ENCODE measurements around the gene WDR6.
A peak's percentile ranks its signal among the peaks of the same experiment; 100 is the strongest.

Gene WDR6

DNA sequence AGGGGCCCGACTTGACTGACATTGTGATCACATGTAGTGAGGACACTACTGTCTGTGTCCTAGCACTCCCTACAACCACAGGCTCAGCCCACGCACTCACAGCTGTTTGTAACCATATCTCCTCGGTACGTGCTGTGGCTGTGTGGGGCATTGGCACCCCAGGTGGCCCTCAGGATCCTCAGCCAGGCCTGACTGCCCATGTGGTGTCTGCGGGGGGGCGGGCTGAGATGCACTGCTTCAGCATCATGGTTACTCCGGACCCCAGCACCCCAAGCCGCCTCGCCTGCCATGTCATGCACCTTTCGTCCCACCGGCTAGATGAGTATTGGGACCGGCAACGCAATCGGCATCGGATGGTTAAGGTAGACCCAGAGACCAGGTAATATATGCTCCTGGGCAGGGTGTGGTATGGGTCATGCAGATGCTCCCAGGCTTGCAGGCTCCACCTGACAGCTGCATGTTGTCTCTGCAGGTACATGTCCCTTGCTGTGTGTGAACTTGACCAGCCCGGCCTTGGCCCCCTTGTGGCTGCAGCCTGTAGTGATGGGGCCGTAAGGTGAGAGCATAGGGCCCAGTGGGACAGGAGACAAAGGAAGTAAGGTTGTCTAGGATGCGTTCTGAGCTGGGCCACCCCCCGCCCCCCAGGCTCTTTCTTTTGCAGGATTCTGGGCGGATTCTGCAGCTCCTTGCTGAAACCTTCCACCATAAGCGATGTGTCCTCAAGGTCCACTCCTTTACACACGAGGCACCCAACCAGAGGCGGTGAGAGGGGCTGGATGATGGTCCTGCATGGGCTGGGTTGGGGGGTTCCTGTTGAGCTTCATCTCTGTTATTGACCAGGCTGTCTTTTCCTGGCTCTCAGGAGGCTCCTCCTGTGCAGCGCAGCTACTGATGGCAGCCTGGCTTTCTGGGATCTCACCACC is 6.8 kb downstream of the WDR6 start:
- peak; percentile 49 for DNase-seq (ENCODE audit: low read depth)

DNA sequence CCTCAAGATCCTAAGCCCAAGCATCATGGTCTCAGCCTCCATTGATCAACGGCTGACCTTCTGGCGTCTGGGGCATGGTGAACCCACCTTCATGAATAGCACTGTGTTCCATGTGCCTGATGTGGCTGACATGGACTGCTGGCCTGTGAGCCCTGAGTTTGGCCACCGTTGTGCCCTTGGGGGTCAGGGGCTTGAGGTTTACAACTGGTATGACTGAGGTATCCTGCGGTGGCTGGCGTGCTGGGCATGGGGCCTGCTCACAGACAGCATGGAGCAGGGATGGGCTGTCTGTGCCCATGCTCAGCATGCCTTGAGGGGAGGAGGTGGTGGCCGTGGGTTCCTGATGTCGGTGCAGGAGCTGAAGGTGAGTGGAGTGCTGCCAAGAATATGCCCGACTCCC is 7.9 kb downstream of the WDR6 start:
- DNase-seq (ENCODE audit: low read depth) = no peak

DNA sequence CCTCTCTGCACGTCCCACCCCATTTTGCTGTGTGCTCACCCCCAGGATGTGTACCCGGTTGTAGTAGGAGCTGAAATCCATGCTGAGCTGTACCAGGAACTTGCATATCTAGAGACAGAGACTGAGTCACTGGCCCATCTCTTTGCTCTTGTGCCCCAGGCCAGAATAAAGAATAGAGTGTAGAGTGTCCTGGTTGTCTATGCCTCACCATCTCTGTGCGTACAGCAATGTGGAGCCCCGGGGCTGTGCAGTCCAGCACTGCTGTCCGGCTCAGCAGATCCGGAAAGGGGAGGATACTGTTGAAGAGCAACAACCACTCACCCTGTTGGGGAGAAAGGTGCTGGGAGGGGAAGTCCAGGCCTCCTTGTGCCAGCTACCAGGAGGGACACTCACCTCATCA is 8.6 kb downstream of the WDR6 start:
- DNase-seq (ENCODE audit: low read depth) = no peak

DNA sequence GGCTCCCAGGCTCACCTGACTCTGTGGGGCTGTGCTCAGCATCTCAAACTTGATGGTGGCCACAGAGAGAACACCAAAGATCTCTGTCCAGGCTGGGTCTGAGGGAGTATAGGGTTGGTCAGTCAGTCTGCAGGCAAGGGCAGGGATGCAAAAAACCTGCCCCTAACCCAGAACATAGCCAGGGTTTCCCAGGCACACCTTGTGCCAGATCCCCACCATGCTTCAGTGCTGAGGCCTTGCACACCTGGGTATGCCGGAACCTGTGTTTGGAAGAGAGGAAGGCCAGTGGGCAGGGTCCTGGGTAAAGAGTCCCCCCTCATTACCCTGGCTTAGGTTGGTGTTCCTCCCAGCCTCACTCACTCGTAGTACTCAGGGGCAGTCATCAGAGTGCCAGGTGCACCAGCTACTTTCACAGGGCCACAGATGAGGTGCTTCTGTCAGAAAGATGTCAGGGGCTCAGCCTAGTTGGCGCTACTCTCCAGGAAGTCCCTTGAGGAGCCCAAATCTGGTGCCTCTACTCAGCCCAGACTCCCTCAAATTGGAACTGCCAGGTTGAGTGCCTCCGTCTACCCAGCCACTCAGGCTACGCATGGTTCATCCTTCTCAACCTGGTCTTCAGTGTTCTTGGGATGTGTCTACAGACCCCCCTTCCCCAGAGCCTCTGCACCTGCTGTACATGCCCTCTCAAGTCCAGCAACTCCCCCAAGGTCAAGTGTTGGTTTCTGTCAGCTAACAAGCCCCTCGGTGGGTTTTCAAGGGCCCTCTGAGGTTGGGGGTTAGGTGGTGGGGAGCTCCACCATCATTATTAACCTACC is 9.4 kb downstream of the WDR6 start:
- DNase-seq (ENCODE audit: low read depth) = no peak

DNA sequence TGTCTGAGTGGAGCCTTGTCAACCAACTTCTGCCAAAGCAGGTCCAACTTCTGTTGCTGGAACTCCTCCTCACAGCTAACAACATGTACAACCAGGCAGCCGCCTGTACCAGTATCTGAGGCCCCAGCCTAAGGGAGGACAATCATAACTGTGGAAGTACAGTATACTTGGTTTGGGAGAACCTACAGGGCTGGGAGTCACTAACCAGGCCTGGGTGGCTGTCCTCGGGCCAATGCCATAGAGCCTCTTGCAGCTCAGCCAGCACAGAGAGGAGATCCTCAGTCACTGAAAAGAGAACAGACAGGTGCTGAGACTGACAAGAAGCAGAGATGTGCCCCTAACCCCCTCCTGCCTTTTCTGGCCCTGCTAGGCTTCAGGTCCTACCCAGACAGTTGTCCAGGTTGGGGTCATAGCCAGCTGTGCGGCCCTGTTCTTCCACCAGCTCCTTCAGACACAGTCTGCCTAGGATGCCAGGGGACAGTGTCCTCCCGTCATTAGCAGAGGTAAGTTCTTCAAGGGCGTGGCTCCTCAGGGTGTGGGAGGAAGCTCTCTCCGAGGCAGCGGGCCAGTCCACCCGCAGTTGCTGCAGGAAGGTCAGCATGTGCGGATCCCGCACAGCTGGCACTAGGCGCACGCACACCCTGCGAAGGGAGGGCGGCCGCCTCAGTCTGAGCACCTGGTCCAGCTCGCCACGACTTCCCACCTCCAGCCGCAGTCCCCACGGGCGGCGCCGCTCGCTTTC is 10.2 kb downstream of the WDR6 start:
- peak; percentile 17 for DNase-seq (ENCODE audit: low read depth)

DNA sequence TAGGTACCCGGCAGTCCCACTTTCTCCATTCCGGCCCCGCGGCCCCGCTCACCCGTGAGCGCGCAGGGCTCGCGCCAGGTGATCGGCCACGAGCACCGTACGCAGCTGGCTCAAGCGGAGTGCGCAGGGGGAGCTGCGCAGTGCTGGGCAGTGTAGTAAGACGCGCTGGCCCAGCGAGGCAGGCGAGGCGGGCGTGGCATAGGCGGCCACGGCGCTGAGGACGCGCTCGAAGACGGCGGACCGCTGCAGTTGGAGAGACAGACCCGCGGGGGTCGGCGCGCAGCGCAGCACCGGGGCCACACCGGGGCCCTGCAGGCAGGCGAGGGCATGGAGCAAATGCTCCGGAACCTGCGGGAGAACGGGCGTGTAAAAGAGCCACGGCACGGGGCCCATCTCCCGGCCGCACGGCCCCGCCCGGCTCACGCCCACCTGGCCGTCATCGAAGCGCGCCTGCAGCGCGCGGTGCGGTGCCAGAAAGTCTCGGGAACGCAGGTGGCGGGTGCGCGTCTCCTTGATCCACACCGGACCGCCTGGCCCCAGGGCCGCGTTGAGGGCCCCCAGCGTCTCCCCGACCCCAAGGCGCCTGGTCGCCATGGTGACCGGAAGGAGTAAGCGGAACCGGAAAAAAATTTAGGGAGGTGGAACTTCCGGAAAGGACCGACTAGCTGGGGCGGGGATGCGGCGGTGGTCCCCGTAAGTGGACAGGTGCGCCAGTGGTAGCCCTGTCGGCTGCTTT is 10.9 kb downstream of the WDR6 start, which contains the start of gene DALRD3:
Gene DALRD3, minus strand, starts transcription at position 610 of the 736 bp plus-strand sequence. Its CDS starts 16 bp downstream, at position 594.
- peak; percentile 66 for DNase-seq (ENCODE audit: low read depth)

DNA sequence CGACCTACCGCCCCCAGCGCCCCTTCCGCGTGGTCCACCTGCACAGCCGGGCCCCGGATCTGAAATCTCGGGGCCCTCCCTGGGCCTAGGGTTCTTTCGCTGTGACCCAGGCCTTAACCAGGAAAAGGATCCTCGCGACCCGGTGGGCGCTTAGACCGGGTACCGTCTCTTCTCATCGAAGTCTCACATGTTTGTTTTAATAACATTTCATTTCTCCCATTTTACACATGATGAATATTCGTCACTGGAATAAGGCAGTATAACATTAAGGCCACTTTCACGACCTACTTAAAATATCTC is 11.5 kb downstream of the WDR6 start:
- DNase-seq (ENCODE audit: low read depth) = no peak

DNA sequence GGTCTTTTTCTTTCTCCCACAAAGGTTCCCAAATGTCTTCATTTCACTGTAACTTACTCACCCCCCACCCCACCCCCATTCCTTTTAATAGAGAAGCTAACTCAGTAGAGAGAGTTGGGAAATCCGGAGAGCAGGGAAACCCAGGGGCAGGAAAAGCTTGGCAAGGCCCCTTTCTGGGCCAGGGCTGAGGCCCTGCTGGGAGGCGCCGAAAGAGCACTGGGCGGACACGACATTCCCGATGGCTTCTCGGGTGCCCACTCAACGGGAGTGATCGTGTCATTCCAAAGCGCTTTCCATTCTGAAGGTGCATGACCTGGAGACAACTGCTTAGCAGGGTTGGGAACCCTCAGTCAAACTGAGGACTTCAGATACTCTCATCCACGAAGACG is 12.7 kb downstream of the WDR6 start:
- DNase-seq (ENCODE audit: low read depth) = peak; percentile 44

DNA sequence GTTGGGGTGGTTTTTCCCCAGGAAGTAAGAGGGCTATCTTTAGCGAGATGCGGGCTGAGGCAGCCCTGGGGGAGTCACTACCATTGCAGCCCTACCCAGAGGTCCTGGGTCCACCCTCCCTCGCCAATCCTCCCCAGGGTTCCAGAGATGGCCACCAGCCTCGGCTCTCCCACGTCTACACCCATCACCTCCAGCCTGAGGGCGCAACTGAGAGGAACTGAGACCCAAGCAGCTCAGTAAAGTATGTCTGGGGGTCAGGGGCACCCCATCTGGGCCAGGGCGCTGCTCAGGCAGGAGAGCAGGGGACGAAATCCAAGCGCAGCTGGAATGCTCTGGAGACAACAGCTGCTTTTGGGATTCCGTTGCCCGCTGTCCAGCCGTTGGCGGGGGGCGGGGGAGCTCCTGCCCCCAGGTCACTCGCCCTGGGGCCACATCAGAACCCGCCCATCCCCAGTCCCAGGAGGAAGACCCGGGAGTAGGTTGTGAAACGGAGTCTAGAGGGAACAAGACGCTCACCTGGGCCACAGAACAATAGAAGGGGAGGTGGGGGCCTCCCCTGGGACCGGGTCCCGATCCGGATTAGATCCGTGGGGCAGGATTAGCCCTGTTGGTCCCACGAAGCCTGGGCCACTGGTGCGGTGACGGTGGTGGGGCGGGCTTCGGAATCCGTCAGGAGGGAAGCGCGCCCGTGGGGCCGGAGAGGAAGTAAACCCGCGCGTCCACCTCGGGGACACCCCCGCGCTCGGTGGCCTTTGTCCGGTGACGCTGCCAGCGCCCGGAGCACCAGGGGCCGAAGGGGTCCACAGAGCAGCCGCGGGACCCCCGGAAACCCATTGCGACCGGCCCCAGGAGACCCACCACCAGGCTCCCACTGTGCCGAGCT is 13.4 kb downstream of the WDR6 start:
- peak; percentile 37 for DNase-seq (ENCODE audit: low read depth)

DNA sequence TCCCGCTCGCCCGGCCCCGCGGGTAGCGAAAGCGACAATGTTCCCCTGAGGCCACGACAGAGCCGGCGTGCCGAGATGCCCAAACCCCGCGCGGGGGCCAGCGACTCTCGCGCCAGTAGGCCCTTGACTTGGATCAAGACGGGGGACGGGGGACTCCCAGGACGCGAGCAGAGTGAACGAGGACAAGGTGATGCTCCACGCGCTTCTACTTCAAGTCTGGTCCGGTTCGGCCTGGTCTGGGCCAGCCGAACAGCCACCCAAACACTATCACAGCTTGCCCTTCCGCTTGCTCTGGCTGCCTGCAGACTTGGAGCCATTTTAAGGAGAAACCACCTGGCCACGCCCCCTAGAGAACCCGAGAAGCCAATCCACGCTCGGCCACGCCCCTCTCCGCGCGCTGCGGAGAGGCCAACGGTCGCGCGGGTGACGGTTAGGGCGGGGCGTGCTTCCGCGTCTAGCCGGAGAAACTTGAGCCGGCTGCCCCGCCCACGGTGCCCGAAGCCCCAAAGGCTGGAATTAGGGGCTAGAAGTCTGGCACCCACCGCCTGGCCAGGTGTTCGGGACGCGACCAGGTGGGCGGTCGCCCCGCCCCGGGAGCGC is 14.1 kb downstream of the WDR6 start:
- DNase-seq (ENCODE audit: low read depth) = peak; percentile 98

DNA sequence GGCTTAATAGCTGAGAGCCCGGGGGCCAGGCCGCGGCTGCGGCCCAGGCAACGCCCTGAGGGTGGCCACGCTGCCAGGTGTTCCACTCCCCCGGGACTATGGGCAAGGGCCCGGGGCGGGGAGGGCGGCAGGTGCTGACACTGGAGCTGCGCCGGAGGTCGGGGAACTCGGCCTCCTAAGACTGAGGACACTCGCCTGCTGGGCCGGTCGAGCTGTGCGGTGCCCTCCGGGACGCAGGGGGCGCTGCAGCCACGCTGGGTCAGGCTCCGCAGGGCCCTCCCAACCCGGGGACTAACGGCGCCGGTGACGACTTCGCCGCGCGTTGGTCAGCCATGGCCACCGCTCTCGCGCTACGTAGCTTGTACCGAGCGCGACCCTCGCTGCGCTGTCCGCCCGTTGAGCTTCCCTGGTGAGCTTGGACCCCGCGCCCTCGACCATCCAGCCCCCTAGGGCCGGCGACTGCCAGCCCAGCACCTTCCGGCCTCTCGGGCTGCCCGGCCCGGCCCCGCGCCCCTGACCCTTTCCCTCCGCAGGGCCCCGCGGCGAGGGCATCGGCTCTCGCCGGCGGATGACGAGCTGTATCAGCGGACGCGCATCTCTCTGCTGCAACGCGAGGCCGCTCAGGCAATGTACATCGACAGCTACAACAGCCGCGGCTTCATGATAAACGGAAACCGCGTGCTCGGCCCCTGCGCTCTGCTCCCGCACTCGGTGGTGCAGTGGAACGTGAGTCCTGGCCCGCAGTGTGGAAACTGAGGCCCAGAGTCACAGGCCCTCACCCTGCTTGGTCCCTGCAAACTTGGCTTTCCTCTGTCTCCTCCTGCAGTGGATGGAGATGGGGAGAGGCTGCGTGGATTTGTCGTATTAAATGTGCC is 14.9 kb downstream of the WDR6 start, which contains the start of gene NDUFAF3:
Gene NDUFAF3, plus strand, starts transcription at position 309 of the 875 bp plus-strand sequence. Its CDS starts 24 bp downstream, at position 333.
- peak; percentile 90 for DNase-seq (ENCODE audit: low read depth)

DNA sequence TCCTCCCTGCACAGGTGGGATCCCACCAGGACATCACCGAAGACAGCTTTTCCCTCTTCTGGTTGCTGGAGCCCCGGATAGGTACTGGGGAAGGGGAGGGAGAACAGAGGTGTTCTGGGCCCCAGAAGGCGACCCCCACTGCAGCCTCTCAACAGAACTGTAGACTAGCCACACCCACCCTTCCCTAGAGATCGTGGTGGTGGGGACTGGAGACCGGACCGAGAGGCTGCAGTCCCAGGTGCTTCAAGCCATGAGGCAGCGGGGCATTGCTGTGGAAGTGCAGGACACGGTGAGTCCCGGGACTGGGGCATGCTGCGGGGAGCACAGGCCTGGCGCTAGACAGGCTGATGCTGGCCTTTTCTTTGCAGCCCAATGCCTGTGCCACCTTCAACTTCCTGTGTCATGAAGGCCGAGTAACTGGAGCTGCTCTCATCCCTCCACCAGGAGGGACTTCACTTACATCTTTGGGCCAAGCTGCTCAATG is 15.5 kb downstream of the WDR6 start:
- peak; percentile 25 for DNase-seq (ENCODE audit: low read depth)

DNA sequence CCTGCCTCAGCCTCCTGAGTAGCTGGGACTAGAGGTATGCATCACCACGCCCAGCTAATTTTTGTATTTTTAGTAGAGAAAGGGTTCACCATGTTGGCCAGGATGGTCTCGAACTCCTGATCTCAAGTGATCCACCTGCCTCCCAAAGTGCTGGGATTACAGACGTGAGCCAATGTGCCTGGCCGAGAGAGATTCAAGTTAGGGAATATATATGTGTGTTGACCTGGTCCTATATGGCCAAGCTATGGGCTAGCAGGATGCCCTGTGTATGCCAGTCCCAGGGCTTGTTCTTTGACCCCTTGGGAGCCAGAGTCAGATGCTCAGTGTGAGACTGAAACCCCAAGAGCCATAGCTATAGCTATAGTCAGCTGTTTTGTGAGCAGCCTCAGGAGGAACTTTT is 16.6 kb downstream of the WDR6 start:
- no peak for DNase-seq (ENCODE audit: low read depth)

DNA sequence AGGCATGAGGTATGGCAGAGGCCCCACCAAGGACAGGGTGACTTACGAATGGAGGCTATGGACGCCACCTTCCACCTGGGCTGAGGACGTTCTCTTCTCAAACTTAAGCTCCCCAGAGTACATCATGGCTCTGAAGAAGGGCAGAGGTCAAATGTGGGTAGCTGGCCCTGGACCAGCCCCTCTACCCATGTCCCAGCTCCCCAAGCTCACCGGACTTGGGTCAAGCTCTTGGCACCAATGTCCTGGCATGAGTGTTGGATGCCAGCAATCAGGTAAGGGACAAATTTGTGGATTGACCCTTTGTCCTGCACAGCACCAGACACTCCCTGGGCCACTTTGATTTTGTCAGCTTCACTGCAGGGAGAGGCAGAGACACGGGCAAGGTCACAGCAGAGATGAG is 17.3 kb downstream of the WDR6 start:
- DNase-seq (ENCODE audit: low read depth) = no peak

DNA sequence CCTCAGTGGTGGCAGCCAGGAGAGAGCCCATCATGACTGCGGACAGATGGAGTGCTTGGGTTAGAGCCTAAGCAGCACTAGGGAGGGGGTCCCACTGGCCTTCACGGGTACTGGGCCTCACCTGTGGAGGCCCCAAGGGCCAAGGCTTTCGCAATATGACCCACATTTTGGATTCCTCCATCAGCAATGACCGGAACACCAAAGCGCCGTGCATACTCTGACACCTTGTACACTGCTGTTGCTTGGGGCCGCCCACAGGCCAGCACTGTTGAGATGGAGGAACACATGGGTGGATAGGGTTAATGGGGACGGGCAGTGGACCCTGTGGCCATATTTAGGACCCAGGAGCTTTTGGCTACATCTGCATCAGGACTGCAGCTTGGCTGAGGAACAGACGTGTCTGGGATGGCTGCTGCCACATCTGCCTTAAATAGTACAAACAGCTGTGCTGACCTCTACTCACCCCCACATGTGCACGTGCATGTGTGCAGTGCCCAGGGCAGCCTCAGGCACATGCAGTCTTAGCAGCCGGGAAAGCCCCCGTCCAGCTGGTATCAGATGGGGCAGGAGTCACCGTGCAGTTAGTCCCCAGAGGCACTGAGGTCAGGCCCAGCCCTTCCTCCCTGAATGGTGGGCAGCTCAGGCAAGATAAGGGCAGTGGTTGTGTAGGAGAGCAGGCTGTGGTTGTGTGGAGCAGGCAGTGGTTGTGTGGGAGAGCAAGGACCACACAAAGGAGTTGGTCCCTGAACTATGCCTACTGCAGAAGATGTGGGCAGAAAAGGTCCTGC is 18.0 kb downstream of the WDR6 start:
- no peak for DNase-seq (ENCODE audit: low read depth)

DNA sequence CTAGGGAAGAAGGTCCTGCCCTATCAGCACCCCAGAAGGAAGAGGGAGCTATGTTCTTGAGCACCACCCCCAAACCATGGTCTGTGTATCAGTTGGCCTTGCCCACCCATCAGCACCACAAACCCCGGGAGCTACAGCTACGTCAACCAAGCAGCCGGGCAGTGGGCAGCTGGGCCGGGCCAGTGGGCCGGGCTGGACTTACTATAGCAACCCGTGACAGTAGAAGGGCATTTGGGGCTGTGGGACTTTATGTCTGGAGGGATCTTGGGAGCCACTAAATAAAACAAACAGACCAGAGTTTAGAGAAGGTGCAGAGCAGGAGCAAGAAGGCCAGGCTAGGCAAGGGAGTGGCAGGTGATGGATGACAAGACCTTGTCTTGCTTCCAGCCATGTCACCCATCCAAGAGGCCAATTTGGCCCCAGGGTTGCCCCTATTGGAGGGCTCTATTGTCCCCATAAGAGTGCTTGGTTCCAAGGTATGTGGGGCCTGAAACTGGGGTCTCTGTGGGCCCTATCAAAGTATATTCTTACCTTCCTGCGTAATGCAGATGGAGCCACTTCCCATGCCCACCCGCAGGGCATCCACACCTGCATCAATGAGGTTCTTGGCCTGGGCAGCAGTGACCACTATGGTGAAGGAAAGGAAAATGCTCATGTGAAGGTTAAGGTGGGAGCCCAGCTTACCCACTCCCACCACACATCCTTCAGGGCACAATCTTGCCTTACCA is 18.8 kb downstream of the WDR6 start:
- DNase-seq (ENCODE audit: low read depth) = no peak

DNA sequence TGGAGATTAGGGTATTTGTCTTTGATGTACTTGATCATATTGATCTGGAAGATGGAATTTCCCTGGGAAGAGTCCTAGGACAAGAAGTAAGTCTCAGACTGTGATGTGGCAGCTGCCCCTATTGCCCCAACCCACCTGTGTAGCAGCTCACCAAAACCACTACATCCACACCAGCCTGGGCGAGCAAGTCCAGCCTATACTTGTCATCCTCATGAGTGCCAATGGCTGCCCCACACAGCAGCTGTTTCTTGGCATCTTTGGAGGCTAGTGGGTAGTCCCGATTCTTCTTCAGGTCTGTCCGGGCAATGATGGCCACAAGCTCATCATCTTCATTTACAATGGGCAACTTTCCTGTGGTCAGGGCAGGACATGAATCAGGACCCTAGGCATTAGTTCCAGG is 19.3 kb downstream of the WDR6 start:
- no peak for DNase-seq (ENCODE audit: low read depth)

DNA sequence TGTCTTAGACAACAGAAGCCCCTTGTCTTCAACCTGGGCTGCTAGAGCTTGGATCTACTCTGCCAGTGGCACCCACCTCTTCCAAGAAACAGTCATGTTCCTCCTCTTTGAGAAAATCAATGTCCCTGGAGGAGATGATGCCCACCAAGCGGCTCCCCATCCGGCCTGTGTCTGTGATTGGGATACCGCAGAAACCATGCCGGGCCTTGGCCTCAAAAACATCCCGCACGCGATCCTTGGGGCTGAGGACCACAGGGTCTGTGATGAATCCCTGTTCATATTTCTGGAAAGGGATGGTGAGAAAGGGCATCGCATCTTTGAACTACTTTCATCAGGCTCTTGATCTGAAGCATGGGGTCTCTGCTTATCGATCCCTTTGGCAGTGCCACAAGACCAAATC is 20.4 kb downstream of the WDR6 start:
- DNase-seq (ENCODE audit: low read depth) = no peak
